ENCODE data around the gene CLSTN2. TPM values are rescaled to one million over a fixed set of nuclear protein-coding genes. Genes with fewer than 3 reads are reported as not detected.

The CLSTN2 gene
- total and polyA plus RNA-seq, 9 donors = 28.9 to 263 (median 134) TPM

GRCh38 chr3:140167600-140168281, 232.8 kb downstream of the CLSTN2 start:
- intact Hi-C loops (cut with DNase I) = no loop called here
- H3K4me3 ChIP-seq = no peak overlapping the region
- DNase-seq = no peak
- H3K27me3 ChIP-seq = no peaks in the 10 kb centered on the region
- H3K4me1 ChIP-seq (ENCODE audit: insufficient read depth) = peaks cover 12% of the 10 kb centered on the region
- TF ChIP-seq CTCF (IDR thresholded peaks at IDR 0.05) (no peak), POLR2A (IDR thresholded peaks at IDR 0.05) (no peak), EP300 (IDR thresholded peaks at IDR 0.05) (no peak)
- no peak overlapping the region for H3K27ac ChIP-seq
- 55 to 68% (median 56%) methylated on average over 5 of the region's 5 CpGs for WGBS, 3 donors
- H3K9me3 ChIP-seq = no peaks in the 10 kb centered on the region
- no peaks in the 10 kb centered on the region for H3K36me3 ChIP-seq

GRCh38 chr3:140170612-140171011, 235.6 kb downstream of the CLSTN2 start:
- Histone ChIP-seq H3K27me3 (no peaks in the 10 kb centered on the region), H3K9me3 (no peaks in the 10 kb centered on the region), H3K36me3 (no peaks in the 10 kb centered on the region), H3K4me3 (no peak overlapping the region), H3K27ac (no peak overlapping the region), H3K4me1 (ENCODE audit: insufficient read depth) (peaks cover 12% of the 10 kb centered on the region)
- intact Hi-C loops (cut with DNase I) = no loop called here
- TF ChIP-seq POLR2A (IDR thresholded peaks at IDR 0.05) = no peak
- no peak for TF ChIP-seq EP300 (IDR thresholded peaks at IDR 0.05)
- no peak for TF ChIP-seq CTCF (IDR thresholded peaks at IDR 0.05)
- DNase-seq = no peak
- 78 to 100% (median 87%) methylated on average over 1 of the region's 1 CpG for WGBS, 3 donors

- no peak for DNase-seq
- TF ChIP-seq POLR2A (IDR thresholded peaks at IDR 0.05) = no peak
- no peak for TF ChIP-seq EP300 (IDR thresholded peaks at IDR 0.05)
- TF ChIP-seq CTCF (IDR thresholded peaks at IDR 0.05) = no peak
- no peak overlapping the region for H3K27ac ChIP-seq
- intact Hi-C loops (cut with DNase I) = no loop called here
- no peaks in the 10 kb centered on the region for H3K36me3 ChIP-seq
- H3K9me3 ChIP-seq = no peaks in the 10 kb centered on the region
- H3K4me1 ChIP-seq (ENCODE audit: insufficient read depth) = no peaks in the 10 kb centered on the region
- no peaks in the 10 kb centered on the region for H3K27me3 ChIP-seq
- H3K4me3 ChIP-seq = no peak overlapping the region
- WGBS, 3 donors = 53 to 67% (median 66%) methylated on average over 4 of the region's 4 CpGs
Observed at GRCh38 chr3:140176526-140176925, 241.5 kb downstream of the CLSTN2 start.

- WGBS, 3 donors = 77 to 94% (median 77%) methylated on average over 3 of the region's 3 CpGs
Observed at GRCh38 chr3:140177943-140178342, 243.0 kb downstream of the CLSTN2 start.

More at GRCh38 chr3:140177943-140178342, 243.0 kb downstream of the CLSTN2 start:
- DNase-seq = no peak
- H3K36me3 ChIP-seq = no peaks in the 10 kb centered on the region
- no peak overlapping the region for H3K4me3 ChIP-seq
- no peaks in the 10 kb centered on the region for H3K4me1 ChIP-seq (ENCODE audit: insufficient read depth)
- TF ChIP-seq POLR2A (IDR thresholded peaks at IDR 0.05) (no peak), CTCF (IDR thresholded peaks at IDR 0.05) (no peak), EP300 (IDR thresholded peaks at IDR 0.05) (no peak)
- H3K27me3 ChIP-seq = no peaks in the 10 kb centered on the region
- no peaks in the 10 kb centered on the region for H3K9me3 ChIP-seq
- intact Hi-C loops (cut with DNase I) = no loop called here
- H3K27ac ChIP-seq = no peak overlapping the region
